Colonic mucosa (tissue), 4 donors: ENCODE data around the gene EZH2. TPM values are rescaled to one million over a fixed set of nuclear protein-coding genes. Genes with fewer than 3 reads are reported as not detected.

Source experiments
- DNase-seq: peaks from one replicate; pipeline ENCODE4 v3.0.0-alpha.2; 2020
- H3K27ac ChIP-seq: fragments of 200-600 bp; one replicate; pipeline ENCODE4 v1.8.0; 2021
- H3K27me3 ChIP-seq: fragments of 200-600 bp; one replicate; pipeline ENCODE4 v1.8.0; 2021
- H3K36me3 ChIP-seq: fragments of 200-600 bp; one replicate; pipeline ENCODE4 v1.8.0; 2021
- H3K4me1 ChIP-seq: fragments of 200-600 bp; one replicate; pipeline ENCODE4 v1.8.0; 2021; ENCODE audit warnings: mild to moderate bottlenecking
- H3K4me3 ChIP-seq: fragments of 200-600 bp; one replicate; pipeline ENCODE4 v1.8.0; 2021
- H3K9ac ChIP-seq, 2 donors: one replicate each; pipeline ENCODE4 v1.7.0; 2013; ENCODE audit warnings: control low read depth in 2 of 2, low read depth in 2 of 2, low read length in 2 of 2
- H3K9me3 ChIP-seq: fragments of 200-600 bp; one replicate; pipeline ENCODE4 v1.8.0; 2021
- CTCF ChIP-seq: fragments of 200-600 bp; IDR thresholded peaks from one replicate; pipeline ENCODE4 v1.8.0; 2022; ENCODE audit warnings: antibody characterized with exemption, mild to moderate bottlenecking
- intact Hi-C: fragments of 100-400 bp; cut with DNase I; formaldehyde crosslinking; loops from one replicate; pipeline ENCODE4 v1.14.1; 2022
- total RNA-seq, 2 donors: library from RNA; stranded (reverse); fragmentation: NEBNext Ultra II Directional in 1 of 2; extraction: Animal tissue kit (Norgen Biotek cat#: 25700) in 1 of 2; gene quantifications; one replicate each; pipeline ENCODE4 v1.2.1, GENCODE V29; 2021
- donor health status: healthy.
- donor health status: DM: no; HTN: no; CAD: no.
- donor health status: DM: no; HTN: no; CAD: no.

Gene EZH2
- total RNA-seq, 2 donors from 2014 or later = 13.4 to 31.7 TPM

GRCh38 chr7:148912151-148912550 is 28.1 kb upstream of the EZH2 start:
- Histone ChIP-seq H3K36me3 (no peaks in the 10 kb centered on the region), H3K4me3 (no peak overlapping the region), H3K9ac (no peak overlapping the region), H3K4me1 (no peaks in the 10 kb centered on the region), H3K27ac (no peak overlapping the region), H3K9me3 (no peaks in the 10 kb centered on the region), H3K27me3 (no peaks in the 10 kb centered on the region)
- intact Hi-C loops = no loop called here
- TF ChIP-seq CTCF = no peak
- DNase-seq = no peak

DNA sequence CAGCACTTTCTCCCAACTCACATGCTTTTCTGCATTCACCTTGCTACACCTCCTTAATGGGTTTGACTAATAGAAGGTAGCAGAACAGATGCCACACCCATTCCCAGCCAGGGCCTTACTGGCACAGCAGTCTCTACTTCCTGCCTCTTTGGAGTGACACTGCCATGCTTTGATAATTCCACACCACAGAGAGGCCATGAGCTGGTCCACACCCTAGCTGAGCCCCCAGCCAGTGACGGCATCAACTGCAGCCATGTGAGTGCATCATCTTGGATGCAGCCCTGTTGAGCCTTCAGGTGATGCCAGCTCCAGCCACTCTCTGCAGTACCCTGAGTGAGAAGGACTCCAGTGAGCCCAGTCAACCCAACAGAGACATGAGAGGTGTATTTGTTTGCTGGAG is 27.5 kb upstream of the EZH2 start:
- intact Hi-C loops = no loop called here
- DNase-seq = no peak
- no peak overlapping the region for H3K27ac ChIP-seq
- H3K9me3 ChIP-seq = no peaks in the 10 kb centered on the region
- no peaks in the 10 kb centered on the region for H3K4me1 ChIP-seq
- no peaks in the 10 kb centered on the region for H3K36me3 ChIP-seq
- H3K9ac ChIP-seq = no peak overlapping the region
- H3K4me3 ChIP-seq = no peak overlapping the region
- no peaks in the 10 kb centered on the region for H3K27me3 ChIP-seq
- TF ChIP-seq CTCF = no peak

GRCh38 chr7:148909568-148909967 is 25.5 kb upstream of the EZH2 start:
- DNase-seq = no peak
- no peak for TF ChIP-seq CTCF
- Histone ChIP-seq H3K27ac (no peak overlapping the region), H3K4me3 (no peak overlapping the region), H3K27me3 (no peaks in the 10 kb centered on the region), H3K9me3 (no peaks in the 10 kb centered on the region), H3K4me1 (no peaks in the 10 kb centered on the region), H3K36me3 (no peaks in the 10 kb centered on the region), H3K9ac (no peak overlapping the region)
- intact Hi-C loops = no loop called here

GRCh38 chr7:148906707-148907498 is 22.8 kb upstream of the EZH2 start:
- H3K4me1 ChIP-seq = no peaks in the 10 kb centered on the region
- DNase-seq = no peak
- H3K27me3 ChIP-seq = no peaks in the 10 kb centered on the region
- no peak for TF ChIP-seq CTCF
- no peak overlapping the region for H3K4me3 ChIP-seq
- no peaks in the 10 kb centered on the region for H3K9me3 ChIP-seq
- H3K27ac ChIP-seq = no peak overlapping the region
- no peaks in the 10 kb centered on the region for H3K36me3 ChIP-seq
- intact Hi-C loops = no loop called here
- no peak overlapping the region for H3K9ac ChIP-seq

GRCh38 chr7:148905093-148905666 is 21.1 kb upstream of the EZH2 start:
- H3K27ac ChIP-seq = no peak overlapping the region
- no peak overlapping the region for H3K4me3 ChIP-seq
- no peak for TF ChIP-seq CTCF
- no peaks in the 10 kb centered on the region for H3K4me1 ChIP-seq
- H3K27me3 ChIP-seq = no peaks in the 10 kb centered on the region
- no peaks in the 10 kb centered on the region for H3K9me3 ChIP-seq
- H3K36me3 ChIP-seq = no peaks in the 10 kb centered on the region
- no peak overlapping the region for H3K9ac ChIP-seq
- no peak for DNase-seq
- intact Hi-C loops = no loop called here
